ENCODE measurements around the gene GPR37L1.

GPR37L1 gene

DNA sequence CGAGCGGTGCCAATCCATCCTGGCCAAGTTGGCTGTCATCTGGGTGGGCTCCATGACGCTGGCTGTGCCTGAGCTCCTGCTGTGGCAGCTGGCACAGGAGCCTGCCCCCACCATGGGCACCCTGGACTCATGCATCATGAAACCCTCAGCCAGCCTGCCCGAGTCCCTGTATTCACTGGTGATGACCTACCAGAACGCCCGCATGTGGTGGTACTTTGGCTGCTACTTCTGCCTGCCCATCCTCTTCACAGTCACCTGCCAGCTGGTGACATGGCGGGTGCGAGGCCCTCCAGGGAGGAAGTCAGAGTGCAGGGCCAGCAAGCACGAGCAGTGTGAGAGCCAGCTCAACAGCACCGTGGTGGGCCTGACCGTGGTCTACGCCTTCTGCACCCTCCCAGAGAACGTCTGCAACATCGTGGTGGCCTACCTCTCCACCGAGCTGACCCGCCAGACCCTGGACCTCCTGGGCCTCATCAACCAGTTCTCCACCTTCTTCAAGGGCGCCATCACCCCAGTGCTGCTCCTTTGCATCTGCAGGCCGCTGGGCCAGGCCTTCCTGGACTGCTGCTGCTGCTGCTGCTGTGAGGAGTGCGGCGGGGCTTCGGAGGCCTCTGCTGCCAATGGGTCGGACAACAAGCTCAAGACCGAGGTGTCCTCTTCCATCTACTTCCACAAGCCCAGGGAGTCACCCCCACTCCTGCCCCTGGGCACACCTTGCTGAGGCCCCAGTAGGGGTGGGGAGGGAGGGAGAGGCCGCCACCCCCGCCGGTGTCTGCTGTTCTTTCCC, 5.3 kb downstream of the GPR37L1 start:
- no peak overlapping the region for H3K4me3 ChIP-seq (replicated peaks; ENCODE audit: insufficient read depth, low read length)
- TF ChIP-seq SPI1 (IDR thresholded peaks at IDR 0.05; ENCODE audit: borderline replicate concordance, low read depth): no peak
- TF ChIP-seq, protein P1, sequence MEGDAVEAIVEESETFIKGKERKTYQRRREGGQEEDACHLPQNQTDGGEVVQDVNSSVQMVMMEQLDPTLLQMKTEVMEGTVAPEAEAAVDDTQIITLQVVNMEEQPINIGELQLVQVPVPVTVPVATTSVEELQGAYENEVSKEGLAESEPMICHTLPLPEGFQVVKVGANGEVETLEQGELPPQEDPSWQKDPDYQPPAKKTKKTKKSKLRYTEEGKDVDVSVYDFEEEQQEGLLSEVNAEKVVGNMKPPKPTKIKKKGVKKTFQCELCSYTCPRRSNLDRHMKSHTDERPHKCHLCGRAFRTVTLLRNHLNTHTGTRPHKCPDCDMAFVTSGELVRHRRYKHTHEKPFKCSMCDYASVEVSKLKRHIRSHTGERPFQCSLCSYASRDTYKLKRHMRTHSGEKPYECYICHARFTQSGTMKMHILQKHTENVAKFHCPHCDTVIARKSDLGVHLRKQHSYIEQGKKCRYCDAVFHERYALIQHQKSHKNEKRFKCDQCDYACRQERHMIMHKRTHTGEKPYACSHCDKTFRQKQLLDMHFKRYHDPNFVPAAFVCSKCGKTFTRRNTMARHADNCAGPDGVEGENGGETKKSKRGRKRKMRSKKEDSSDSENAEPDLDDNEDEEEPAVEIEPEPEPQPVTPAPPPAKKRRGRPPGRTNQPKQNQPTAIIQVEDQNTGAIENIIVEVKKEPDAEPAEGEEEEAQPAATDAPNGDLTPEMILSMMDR (IDR thresholded peaks at IDR 0.05; ENCODE audit: insufficient read depth, low read length): no peak
- TF ChIP-seq, protein P2, sequence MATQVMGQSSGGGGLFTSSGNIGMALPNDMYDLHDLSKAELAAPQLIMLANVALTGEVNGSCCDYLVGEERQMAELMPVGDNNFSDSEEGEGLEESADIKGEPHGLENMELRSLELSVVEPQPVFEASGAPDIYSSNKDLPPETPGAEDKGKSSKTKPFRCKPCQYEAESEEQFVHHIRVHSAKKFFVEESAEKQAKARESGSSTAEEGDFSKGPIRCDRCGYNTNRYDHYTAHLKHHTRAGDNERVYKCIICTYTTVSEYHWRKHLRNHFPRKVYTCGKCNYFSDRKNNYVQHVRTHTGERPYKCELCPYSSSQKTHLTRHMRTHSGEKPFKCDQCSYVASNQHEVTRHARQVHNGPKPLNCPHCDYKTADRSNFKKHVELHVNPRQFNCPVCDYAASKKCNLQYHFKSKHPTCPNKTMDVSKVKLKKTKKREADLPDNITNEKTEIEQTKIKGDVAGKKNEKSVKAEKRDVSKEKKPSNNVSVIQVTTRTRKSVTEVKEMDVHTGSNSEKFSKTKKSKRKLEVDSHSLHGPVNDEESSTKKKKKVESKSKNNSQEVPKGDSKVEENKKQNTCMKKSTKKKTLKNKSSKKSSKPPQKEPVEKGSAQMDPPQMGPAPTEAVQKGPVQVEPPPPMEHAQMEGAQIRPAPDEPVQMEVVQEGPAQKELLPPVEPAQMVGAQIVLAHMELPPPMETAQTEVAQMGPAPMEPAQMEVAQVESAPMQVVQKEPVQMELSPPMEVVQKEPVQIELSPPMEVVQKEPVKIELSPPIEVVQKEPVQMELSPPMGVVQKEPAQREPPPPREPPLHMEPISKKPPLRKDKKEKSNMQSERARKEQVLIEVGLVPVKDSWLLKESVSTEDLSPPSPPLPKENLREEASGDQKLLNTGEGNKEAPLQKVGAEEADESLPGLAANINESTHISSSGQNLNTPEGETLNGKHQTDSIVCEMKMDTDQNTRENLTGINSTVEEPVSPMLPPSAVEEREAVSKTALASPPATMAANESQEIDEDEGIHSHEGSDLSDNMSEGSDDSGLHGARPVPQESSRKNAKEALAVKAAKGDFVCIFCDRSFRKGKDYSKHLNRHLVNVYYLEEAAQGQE (IDR thresholded peaks at IDR 0.05; ENCODE audit: insufficient replicate concordance, low read depth): no peak
- no peak for TF ChIP-seq POLR2AphosphoS5 (IDR thresholded peaks at IDR 0.05; ENCODE audit: low read depth)
- TF ChIP-seq GABPA (IDR thresholded peaks at IDR 0.05; ENCODE audit: low read depth): no peak
- H3K27me3 ChIP-seq (ENCODE audit: insufficient read depth, poor library complexity, severe bottlenecking): no peaks in the 10 kb centered on the region
- no peak for DNase-seq (ENCODE audit: low read depth in 1 of 2, low spot score in 1 of 2)
- H3K27ac ChIP-seq (replicated peaks): no peak overlapping the region

DNA sequence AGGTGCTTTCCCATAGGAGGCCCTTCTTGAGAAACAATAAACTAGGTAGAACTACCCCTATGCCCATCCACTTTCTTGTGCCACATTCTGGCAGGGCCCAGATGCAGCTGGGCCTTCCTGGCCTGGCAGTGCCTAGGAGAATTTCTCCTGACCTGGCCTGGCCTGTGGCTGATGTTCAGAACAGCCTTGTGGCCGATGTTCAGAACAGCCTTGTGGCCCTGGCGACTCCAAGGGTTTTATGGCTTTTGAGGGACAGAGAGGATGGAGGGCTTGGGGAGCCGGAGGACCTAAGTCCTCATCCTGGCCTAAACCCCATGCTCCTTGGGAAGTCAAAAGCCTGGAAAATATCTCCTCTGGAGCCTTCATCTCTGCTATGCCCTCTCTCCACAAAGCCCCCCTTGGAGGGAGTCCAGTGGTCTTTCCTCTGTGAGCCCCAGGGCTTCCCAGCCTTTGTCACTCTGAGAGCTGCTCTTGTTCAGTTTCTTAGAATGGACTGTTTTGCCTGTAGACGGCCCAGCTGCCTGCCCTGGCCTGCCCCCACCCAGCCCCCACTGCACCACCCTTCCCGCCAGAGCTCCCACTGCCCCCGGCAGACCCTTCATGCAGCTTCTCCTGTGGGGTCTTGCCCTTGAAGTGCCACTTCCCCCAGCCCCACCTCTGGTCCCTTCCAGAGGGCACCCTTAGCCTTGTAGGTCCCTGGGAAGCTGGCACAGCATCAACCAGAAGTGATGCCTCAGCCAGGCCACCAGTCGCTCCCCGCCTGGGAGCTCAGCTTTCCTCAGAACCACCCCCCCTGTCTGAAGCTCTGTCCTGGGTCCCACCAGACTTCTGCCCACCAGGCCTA, 7.0 kb downstream of the GPR37L1 start:
- H3K27ac ChIP-seq (replicated peaks): no peak overlapping the region
- DNase-seq (ENCODE audit: low read depth in 1 of 2, low spot score in 1 of 2): no peak
- TF ChIP-seq, protein P1 (IDR thresholded peaks at IDR 0.05; ENCODE audit: insufficient read depth, low read length): no peak
- TF ChIP-seq GABPA (IDR thresholded peaks at IDR 0.05; ENCODE audit: low read depth): no peak
- no peak for TF ChIP-seq POLR2AphosphoS5 (IDR thresholded peaks at IDR 0.05; ENCODE audit: low read depth)
- no peak overlapping the region for H3K4me3 ChIP-seq (replicated peaks; ENCODE audit: insufficient read depth, low read length)
- no peaks in the 10 kb centered on the region for H3K27me3 ChIP-seq (ENCODE audit: insufficient read depth, poor library complexity, severe bottlenecking)

DNA sequence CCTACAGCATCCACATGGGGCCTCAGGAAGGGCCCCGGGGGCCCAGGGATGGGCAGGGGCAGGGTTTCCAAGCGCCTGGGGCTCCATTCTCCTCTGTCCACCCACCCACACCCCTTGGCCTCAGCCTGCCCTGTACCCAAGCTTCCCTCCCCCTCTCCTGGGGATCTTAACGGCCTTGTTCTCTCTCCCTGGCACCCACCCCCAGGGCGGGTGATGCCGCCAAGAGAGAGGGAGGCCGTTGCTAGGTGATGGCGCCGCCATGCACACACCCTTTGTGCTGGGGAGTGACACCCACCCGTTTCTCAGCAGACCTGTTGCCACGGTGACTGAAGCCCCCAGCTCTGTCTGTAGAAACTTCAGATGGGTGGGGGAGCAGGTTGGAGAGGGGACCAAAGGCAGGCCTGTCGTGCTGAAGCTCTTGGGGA, 7.6 kb downstream of the GPR37L1 start:
- DNase-seq (ENCODE audit: low read depth in 1 of 2, low spot score in 1 of 2): no peak
- H3K4me3 ChIP-seq (replicated peaks; ENCODE audit: insufficient read depth, low read length): no peak overlapping the region
- no peak overlapping the region for H3K27ac ChIP-seq (replicated peaks)
- H3K27me3 ChIP-seq (ENCODE audit: insufficient read depth, poor library complexity, severe bottlenecking): no peaks in the 10 kb centered on the region
- no peak for TF ChIP-seq GABPA (IDR thresholded peaks at IDR 0.05; ENCODE audit: low read depth)
- TF ChIP-seq, protein P2 (IDR thresholded peaks at IDR 0.05; ENCODE audit: insufficient replicate concordance, low read depth): no peak
- TF ChIP-seq, protein P1 (IDR thresholded peaks at IDR 0.05; ENCODE audit: insufficient read depth, low read length): no peak
- no peak for TF ChIP-seq POLR2AphosphoS5 (IDR thresholded peaks at IDR 0.05; ENCODE audit: low read depth)
- no peak for TF ChIP-seq SPI1 (IDR thresholded peaks at IDR 0.05; ENCODE audit: borderline replicate concordance, low read depth)
